ENCODE measurements around the gene GPRIN3. TPM values are rescaled to one million over a fixed set of nuclear protein-coding genes. Genes with fewer than 3 reads are reported as not detected.

Gene GPRIN3
- total RNA-seq, 1 experiment from 2014 or later: 7.6 TPM

DNA sequence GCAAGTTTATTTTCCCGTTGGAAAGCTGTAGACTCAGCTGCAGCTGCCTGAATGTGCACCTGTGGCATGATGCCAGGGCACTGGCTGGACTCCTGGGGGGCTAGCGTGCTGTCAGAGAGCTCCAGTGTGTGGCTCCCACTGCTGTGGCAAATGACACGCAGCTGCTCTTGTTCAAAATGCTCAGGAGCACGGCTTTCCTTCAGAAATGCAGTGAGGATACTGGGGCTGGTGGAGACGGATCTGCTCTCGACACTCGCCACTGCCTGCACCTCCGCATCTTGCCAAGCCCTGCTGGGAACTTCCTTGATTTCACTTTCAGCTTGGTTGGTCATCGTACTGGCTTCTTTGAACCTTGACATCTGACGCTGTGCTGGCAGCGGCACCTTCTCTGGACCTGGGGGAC, 58.7 kb downstream of the GPRIN3 start:
- TF ChIP-seq, protein P1, sequence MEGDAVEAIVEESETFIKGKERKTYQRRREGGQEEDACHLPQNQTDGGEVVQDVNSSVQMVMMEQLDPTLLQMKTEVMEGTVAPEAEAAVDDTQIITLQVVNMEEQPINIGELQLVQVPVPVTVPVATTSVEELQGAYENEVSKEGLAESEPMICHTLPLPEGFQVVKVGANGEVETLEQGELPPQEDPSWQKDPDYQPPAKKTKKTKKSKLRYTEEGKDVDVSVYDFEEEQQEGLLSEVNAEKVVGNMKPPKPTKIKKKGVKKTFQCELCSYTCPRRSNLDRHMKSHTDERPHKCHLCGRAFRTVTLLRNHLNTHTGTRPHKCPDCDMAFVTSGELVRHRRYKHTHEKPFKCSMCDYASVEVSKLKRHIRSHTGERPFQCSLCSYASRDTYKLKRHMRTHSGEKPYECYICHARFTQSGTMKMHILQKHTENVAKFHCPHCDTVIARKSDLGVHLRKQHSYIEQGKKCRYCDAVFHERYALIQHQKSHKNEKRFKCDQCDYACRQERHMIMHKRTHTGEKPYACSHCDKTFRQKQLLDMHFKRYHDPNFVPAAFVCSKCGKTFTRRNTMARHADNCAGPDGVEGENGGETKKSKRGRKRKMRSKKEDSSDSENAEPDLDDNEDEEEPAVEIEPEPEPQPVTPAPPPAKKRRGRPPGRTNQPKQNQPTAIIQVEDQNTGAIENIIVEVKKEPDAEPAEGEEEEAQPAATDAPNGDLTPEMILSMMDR (IDR thresholded peaks at IDR 0.05; ENCODE audit: unreplicated experiment): no peak
- H3K27me3 Mint-ChIP-seq (ENCODE audit: unreplicated experiment): no peaks in the 10 kb centered on the region
- no peaks in the 10 kb centered on the region for H3K9me3 Mint-ChIP-seq (ENCODE audit: low read depth, unreplicated experiment)
- intact Hi-C loops (cut with micrococcal nuclease; ENCODE audit: unreplicated experiment): no loop called here
- CTCF ChIA-PET: no interaction called here
- H3K4me3 Mint-ChIP-seq (ENCODE audit: low read depth, unreplicated experiment): no peak overlapping the region
- DNase-seq: no peak
- no peak overlapping the region for H3K27ac Mint-ChIP-seq (ENCODE audit: unreplicated experiment)
- H3K36me3 Mint-ChIP-seq (ENCODE audit: insufficient read depth, unreplicated experiment): no peaks in the 10 kb centered on the region
- no TSS peak for BruUV-seq (replicated peaks)
- no peaks in the 10 kb centered on the region for H3K4me1 Mint-ChIP-seq (ENCODE audit: low read depth, unreplicated experiment)

- H3K27ac Mint-ChIP-seq (ENCODE audit: unreplicated experiment): no peak overlapping the region
- TF ChIP-seq, protein P1 (IDR thresholded peaks at IDR 0.05; ENCODE audit: unreplicated experiment): no peak
These were observed 59.6 kb downstream of the GPRIN3 start for GRCh38 chr4:89247951-89248350.

DNA sequence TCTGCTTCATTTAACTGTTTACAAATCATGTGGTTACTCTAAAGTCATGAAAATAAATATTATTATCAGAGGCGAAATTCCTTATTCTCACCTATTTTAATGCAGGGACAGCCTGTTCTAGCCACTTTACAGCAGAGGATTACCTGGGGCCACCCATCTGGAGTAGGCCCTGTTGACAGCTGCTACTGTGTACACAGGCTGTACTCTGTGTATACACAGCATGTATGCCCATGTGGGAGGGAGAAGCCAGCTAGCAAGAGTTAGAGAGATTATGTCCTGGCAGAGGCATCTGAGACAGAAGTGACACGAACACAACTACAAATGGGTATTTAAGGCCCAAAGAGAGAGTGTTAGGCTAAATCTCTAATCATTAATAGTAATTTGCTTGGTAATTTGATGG, 62.1 kb downstream of the GPRIN3 start:
- no peaks in the 10 kb centered on the region for H3K4me1 Mint-ChIP-seq (ENCODE audit: low read depth, unreplicated experiment)
- intact Hi-C loops (cut with micrococcal nuclease; ENCODE audit: unreplicated experiment): no loop called here

More at GRCh38 chr4:89247951-89248350, 59.6 kb downstream of the GPRIN3 start:
- intact Hi-C loops (cut with micrococcal nuclease; ENCODE audit: unreplicated experiment): no loop called here
- DNase-seq: no peak
- no peaks in the 10 kb centered on the region for H3K27me3 Mint-ChIP-seq (ENCODE audit: unreplicated experiment)
- no peaks in the 10 kb centered on the region for H3K9me3 Mint-ChIP-seq (ENCODE audit: low read depth, unreplicated experiment)
- H3K4me3 Mint-ChIP-seq (ENCODE audit: low read depth, unreplicated experiment): no peak overlapping the region
- no peaks in the 10 kb centered on the region for H3K36me3 Mint-ChIP-seq (ENCODE audit: insufficient read depth, unreplicated experiment)
- no peaks in the 10 kb centered on the region for H3K4me1 Mint-ChIP-seq (ENCODE audit: low read depth, unreplicated experiment)
- BruUV-seq (replicated peaks): no TSS peak
- CTCF ChIA-PET: no interaction called here

DNA sequence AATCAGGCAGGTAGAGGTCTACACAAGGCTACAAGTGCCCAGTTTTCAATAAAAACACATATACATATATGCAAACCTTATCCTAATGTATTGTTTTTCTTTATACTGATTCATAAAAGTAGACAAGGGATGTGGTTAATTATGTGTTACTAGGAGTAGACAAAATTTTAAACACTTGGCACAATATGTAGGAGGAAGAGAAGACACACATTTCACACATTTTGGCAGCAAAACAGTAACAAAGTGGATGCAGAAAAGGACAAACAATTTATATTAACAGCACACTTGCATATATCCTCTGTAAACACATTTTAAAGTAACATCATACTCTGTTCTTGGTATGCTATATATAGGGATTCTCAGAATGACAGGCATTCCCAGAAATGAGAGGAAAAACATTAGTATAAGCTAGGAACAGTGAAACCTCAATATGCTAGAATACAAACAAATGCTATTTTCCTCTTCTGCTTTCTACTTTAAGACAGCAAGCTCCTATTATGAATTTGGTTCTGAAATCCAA, 63.8 kb downstream of the GPRIN3 start:
- Mint-ChIP-seq H3K4me1 (ENCODE audit: low read depth, unreplicated experiment) (no peaks in the 10 kb centered on the region), H3K36me3 (ENCODE audit: insufficient read depth, unreplicated experiment) (no peaks in the 10 kb centered on the region), H3K27me3 (ENCODE audit: unreplicated experiment) (no peaks in the 10 kb centered on the region), H3K4me3 (ENCODE audit: low read depth, unreplicated experiment) (no peak overlapping the region), H3K27ac (ENCODE audit: unreplicated experiment) (no peak overlapping the region), H3K9me3 (ENCODE audit: low read depth, unreplicated experiment) (no peaks in the 10 kb centered on the region)
- no TSS peak for BruUV-seq (replicated peaks)
- DNase-seq: no peak
- CTCF ChIA-PET: no interaction called here
- TF ChIP-seq, protein P1 (IDR thresholded peaks at IDR 0.05; ENCODE audit: unreplicated experiment): no peak
- intact Hi-C loops (cut with micrococcal nuclease; ENCODE audit: unreplicated experiment): no loop called here

More for the DNA sequence above, 62.1 kb downstream of the GPRIN3 start:
- no TSS peak for BruUV-seq (replicated peaks)
- TF ChIP-seq, protein P1 (IDR thresholded peaks at IDR 0.05; ENCODE audit: unreplicated experiment): no peak
- Mint-ChIP-seq H3K27me3 (ENCODE audit: unreplicated experiment) (no peaks in the 10 kb centered on the region), H3K9me3 (ENCODE audit: low read depth, unreplicated experiment) (no peaks in the 10 kb centered on the region), H3K36me3 (ENCODE audit: insufficient read depth, unreplicated experiment) (no peaks in the 10 kb centered on the region), H3K4me3 (ENCODE audit: low read depth, unreplicated experiment) (no peak overlapping the region), H3K27ac (ENCODE audit: unreplicated experiment) (no peak overlapping the region)
- DNase-seq: no peak
- CTCF ChIA-PET: no interaction called here

Data from Calu3 (cell line).